ENCODE measurements around the gene CDCA5.

CDCA5 gene

GRCh38 chr11:65131895-65132237 is 48.0 kb upstream of the CDCA5 start:
- peak overlapping the region; percentile 99 for H3K4me2 ChIP-seq (ENCODE audit: low read depth, low read length, poor library complexity, severe bottlenecking)

DNA sequence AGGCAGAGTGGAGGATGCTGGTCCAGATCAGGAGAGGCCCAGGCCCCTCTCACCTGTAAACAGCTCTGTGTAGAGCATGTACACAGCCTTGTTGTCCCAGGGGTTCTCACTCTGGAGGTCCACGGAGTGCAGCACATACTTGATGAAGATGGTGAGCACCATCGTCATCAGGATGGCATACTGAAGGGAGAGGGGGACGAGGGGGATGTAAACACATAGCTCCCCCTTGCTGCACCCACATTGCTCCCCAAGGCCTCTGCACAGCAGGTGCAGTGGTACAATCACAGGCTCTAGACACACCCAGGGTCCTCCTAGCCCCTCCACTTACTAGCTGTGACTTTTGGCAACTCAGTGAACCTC is 47.6 kb upstream of the CDCA5 start:
- H3K9ac ChIP-seq (ENCODE audit: low read length), result peak overlapping the region; percentile 97
- peaks cover 58% of the 10 kb centered on the region for H3F3A ChIP-seq (ENCODE audit: insufficient read depth)
- H3K27me3 ChIP-seq (ENCODE audit: low read length), result no peaks in the 10 kb centered on the region
- H3K9me3 ChIP-seq (ENCODE audit: insufficient read depth, low read length), result no peaks in the 10 kb centered on the region
- H3K9me2 ChIP-seq (replicated peaks; ENCODE audit: insufficient read depth, low read length), result no peaks in the 10 kb centered on the region
- H3K79me2 ChIP-seq (ENCODE audit: insufficient read depth, low read length), result peaks cover 25% of the 10 kb centered on the region
- H2AFZ ChIP-seq (ENCODE audit: low read depth, low read length, severe bottlenecking), result no peak overlapping the region
- peak overlapping the region; percentile 48 for H3K4me3 ChIP-seq (ENCODE audit: insufficient read depth, low read length, poor library complexity, severe bottlenecking)
- H3K36me3 ChIP-seq (ENCODE audit: low read length), result peaks cover 22% of the 10 kb centered on the region; the same call in 1 of the 2 replicates
- no peak for TF ChIP-seq CTCF (IDR thresholded peaks at IDR 0.05; ENCODE audit: insufficient read depth, low read length, poor library complexity, severe bottlenecking)
- TF ChIP-seq EZH2phosphoT487 (conservative IDR thresholded peaks at IDR 0.05; ENCODE audit: low read length), result no peak
- H3K27ac ChIP-seq (ENCODE audit: low read depth, low read length), result peak overlapping the region; percentile 100
- peak overlapping the region; percentile 99 for H3K4me2 ChIP-seq (ENCODE audit: low read depth, low read length, poor library complexity, severe bottlenecking)
- no peaks in the 10 kb centered on the region for H4K20me1 ChIP-seq (ENCODE audit: low read depth, low read length)

More at GRCh38 chr11:65131895-65132237, 48.0 kb upstream of the CDCA5 start:
- H3K9ac ChIP-seq (ENCODE audit: low read length), result peak overlapping the region; percentile 97
- H2AFZ ChIP-seq (ENCODE audit: low read depth, low read length, severe bottlenecking), result no peak overlapping the region
- H3K9me2 ChIP-seq (replicated peaks; ENCODE audit: insufficient read depth, low read length), result no peaks in the 10 kb centered on the region
- peak overlapping the region; percentile 48 for H3K4me3 ChIP-seq (ENCODE audit: insufficient read depth, low read length, poor library complexity, severe bottlenecking)
- peaks cover 22% of the 10 kb centered on the region; the same call in 1 of the 2 replicates for H3K36me3 ChIP-seq (ENCODE audit: low read length)
- H3K9me3 ChIP-seq (ENCODE audit: insufficient read depth, low read length), result no peaks in the 10 kb centered on the region
- no peaks in the 10 kb centered on the region for H3K27me3 ChIP-seq (ENCODE audit: low read length)
- TF ChIP-seq CTCF (IDR thresholded peaks at IDR 0.05; ENCODE audit: insufficient read depth, low read length, poor library complexity, severe bottlenecking), result no peak
- no peak for TF ChIP-seq EZH2phosphoT487 (conservative IDR thresholded peaks at IDR 0.05; ENCODE audit: low read length)
- H3K79me2 ChIP-seq (ENCODE audit: insufficient read depth, low read length), result peaks cover 25% of the 10 kb centered on the region
- H3K27ac ChIP-seq (ENCODE audit: low read depth, low read length), result peak overlapping the region; percentile 100
- H4K20me1 ChIP-seq (ENCODE audit: low read depth, low read length), result no peaks in the 10 kb centered on the region
- peaks cover 54% of the 10 kb centered on the region for H3F3A ChIP-seq (ENCODE audit: insufficient read depth)

- H3K79me2 ChIP-seq (ENCODE audit: insufficient read depth, low read length), result peaks cover 25% of the 10 kb centered on the region
- no peaks in the 10 kb centered on the region for H3K9me2 ChIP-seq (replicated peaks; ENCODE audit: insufficient read depth, low read length)
- peaks cover 22% of the 10 kb centered on the region; the same call in 1 of the 2 replicates for H3K36me3 ChIP-seq (ENCODE audit: low read length)
- H3K9ac ChIP-seq (ENCODE audit: low read length), result peak overlapping the region; percentile 97
- H3K27ac ChIP-seq (ENCODE audit: low read depth, low read length), result peak overlapping the region; percentile 100
- no peaks in the 10 kb centered on the region for H4K20me1 ChIP-seq (ENCODE audit: low read depth, low read length)
- no peak overlapping the region for H2AFZ ChIP-seq (ENCODE audit: low read depth, low read length, severe bottlenecking)
- H3K4me3 ChIP-seq (ENCODE audit: insufficient read depth, low read length, poor library complexity, severe bottlenecking), result no peak overlapping the region
- peaks cover 64% of the 10 kb centered on the region for H3F3A ChIP-seq (ENCODE audit: insufficient read depth)
- peak overlapping the region; percentile 99 for H3K4me2 ChIP-seq (ENCODE audit: low read depth, low read length, poor library complexity, severe bottlenecking)
- no peaks in the 10 kb centered on the region for H3K9me3 ChIP-seq (ENCODE audit: insufficient read depth, low read length)
- no peak for TF ChIP-seq CTCF (IDR thresholded peaks at IDR 0.05; ENCODE audit: insufficient read depth, low read length, poor library complexity, severe bottlenecking)
- TF ChIP-seq EZH2phosphoT487 (conservative IDR thresholded peaks at IDR 0.05; ENCODE audit: low read length), result no peak
- H3K27me3 ChIP-seq (ENCODE audit: low read length), result no peaks in the 10 kb centered on the region
Measured at GRCh38 chr11:65130631-65131416, 47.0 kb upstream of the CDCA5 start.

Measured in SU-DHL-6 (cell line).